HEK293 (cell line): ENCODE measurements around the gene P2RX1.

Experiments used
- FEZF1 ChIP-seq: fragments of 450-650 bp; formaldehyde crosslinking; IDR thresholded peaks from 2 replicates; pipeline ENCODE4 v1.5.1; 2016; ENCODE audit warnings: missing biosample characterization, missing genetic modification characterization
- GFI1B ChIP-seq: fragments of 450-650 bp; formaldehyde crosslinking; IDR thresholded peaks from 2 replicates; pipeline ENCODE4 v1.5.1; 2016; ENCODE audit warnings: missing biosample characterization, missing genetic modification characterization
- HOXD13 ChIP-seq: sonication (generic); formaldehyde crosslinking; IDR thresholded peaks from 2 replicates; pipeline ENCODE4 v1.8.0; 2022; ENCODE audit warnings: missing genetic modification reagents, borderline replicate concordance
- KLF1 ChIP-seq: fragments of 450-650 bp; formaldehyde crosslinking; IDR thresholded peaks from 2 replicates; pipeline ENCODE4 v1.5.1; 2016; ENCODE audit warnings: missing biosample characterization, missing genetic modification characterization
- KLF8 ChIP-seq: fragments of 450-650 bp; formaldehyde crosslinking; IDR thresholded peaks from 2 replicates; pipeline ENCODE4 v1.5.1; 2016; ENCODE audit warnings: missing biosample characterization, missing genetic modification characterization
- PBX3 ChIP-seq: sonication (generic); formaldehyde crosslinking; IDR thresholded peaks from 2 replicates; pipeline ENCODE4 v1.8.1; 2022; ENCODE audit warnings: mild to moderate bottlenecking, moderate library complexity, missing genetic modification reagents
- PRDM1 ChIP-seq: fragments of 450-650 bp; formaldehyde crosslinking; IDR thresholded peaks from 2 replicates; pipeline ENCODE4; 2016; ENCODE audit warnings: missing biosample characterization, missing genetic modification characterization
- SCRT2 ChIP-seq: fragments of 450-650 bp; formaldehyde crosslinking; IDR thresholded peaks from 2 replicates; pipeline ENCODE4 v1.5.1; 2016; ENCODE audit warnings: missing biosample characterization, missing genetic modification characterization
- SP7 ChIP-seq: fragments of 450-650 bp; formaldehyde crosslinking; IDR thresholded peaks from 2 replicates; pipeline ENCODE4 v1.5.1; 2016; ENCODE audit warnings: missing biosample characterization, missing genetic modification characterization
- TRIM28 ChIP-seq: IDR thresholded peaks from 2 replicates; pipeline ENCODE4 v1.6.1; 2011; ENCODE audit warnings: low read length, control low read depth, borderline replicate concordance
- WT1 ChIP-seq: fragments of 450-650 bp; formaldehyde crosslinking; IDR thresholded peaks from 2 replicates; pipeline ENCODE4 v1.5.1; 2016; ENCODE audit warnings: missing biosample characterization, missing genetic modification characterization
- YY1 ChIP-seq: fragments of 450-650 bp; formaldehyde crosslinking; IDR thresholded peaks from 2 replicates; pipeline ENCODE4 v1.5.1; 2018; ENCODE audit warnings: missing biosample characterization, missing genetic modification characterization
- ZBTB20 ChIP-seq: fragments of 450-650 bp; formaldehyde crosslinking; IDR thresholded peaks from 2 replicates; pipeline ENCODE4 v1.5.1; 2016; ENCODE audit warnings: missing biosample characterization, missing genetic modification characterization
- ZBTB8A ChIP-seq: fragments of 450-650 bp; formaldehyde crosslinking; IDR thresholded peaks from 2 replicates; pipeline ENCODE4 v1.5.1; 2016; ENCODE audit warnings: missing biosample characterization, missing genetic modification characterization
- ZFP37 ChIP-seq: fragments of 450-650 bp; formaldehyde crosslinking; IDR thresholded peaks from 2 replicates; pipeline ENCODE4 v1.5.1; 2016; ENCODE audit warnings: missing biosample characterization, missing genetic modification characterization
- ZFP69B ChIP-seq: fragments of 450-650 bp; formaldehyde crosslinking; IDR thresholded peaks from 2 replicates; pipeline ENCODE4 v1.5.1; 2016; ENCODE audit warnings: missing biosample characterization, missing genetic modification characterization
- ZNF114 ChIP-seq: fragments of 450-650 bp; formaldehyde crosslinking; IDR thresholded peaks from 2 replicates; pipeline ENCODE4 v1.5.0; 2017; ENCODE audit warnings: missing biosample characterization, missing genetic modification characterization
- ZNF155 ChIP-seq: fragments of 450-650 bp; formaldehyde crosslinking; IDR thresholded peaks from 2 replicates; pipeline ENCODE4 v1.5.1; 2016; ENCODE audit warnings: missing biosample characterization, missing genetic modification characterization
- ZNF169 ChIP-seq: fragments of 450-650 bp; formaldehyde crosslinking; IDR thresholded peaks from 2 replicates; pipeline ENCODE4 v1.5.1; 2016; ENCODE audit warnings: missing biosample characterization, missing genetic modification characterization
- ZNF24 ChIP-seq: fragments of 450-650 bp; formaldehyde crosslinking; IDR thresholded peaks from 2 replicates; pipeline ENCODE4 v1.5.1; 2016; ENCODE audit warnings: missing biosample characterization, missing genetic modification characterization
- ZNF266 ChIP-seq: fragments of 450-650 bp; formaldehyde crosslinking; IDR thresholded peaks from 2 replicates; pipeline ENCODE4 v1.5.1; 2016; ENCODE audit warnings: missing biosample characterization, missing genetic modification characterization, low read depth
- ZNF292 ChIP-seq: fragments of 450-650 bp; formaldehyde crosslinking; IDR thresholded peaks from 2 replicates; pipeline ENCODE4 v1.5.1; 2016; ENCODE audit warnings: low read depth, missing biosample characterization, missing genetic modification characterization, borderline replicate concordance
- ZNF341 ChIP-seq: fragments of 450-650 bp; formaldehyde crosslinking; IDR thresholded peaks from 2 replicates; pipeline ENCODE4; 2016; ENCODE audit warnings: low read depth, missing biosample characterization, missing genetic modification characterization
- ZNF362 ChIP-seq: fragments of 450-650 bp; formaldehyde crosslinking; IDR thresholded peaks from 2 replicates; pipeline ENCODE4 v1.5.1; 2016; ENCODE audit warnings: missing biosample characterization, missing genetic modification characterization
- ZNF433 ChIP-seq: fragments of 450-650 bp; formaldehyde crosslinking; IDR thresholded peaks from 2 replicates; pipeline ENCODE4 v1.5.1; 2016; ENCODE audit warnings: missing biosample characterization, missing genetic modification characterization, low read depth
- ZNF549 ChIP-seq: fragments of 450-650 bp; IDR thresholded peaks from 2 replicates; pipeline ENCODE4 v1.5.1; 2018; ENCODE audit warnings: missing biosample characterization, missing genetic modification characterization, mild to moderate bottlenecking, inconsistent platforms, moderate library complexity
- ZNF654 ChIP-seq: fragments of 450-650 bp; formaldehyde crosslinking; IDR thresholded peaks from 2 replicates; pipeline ENCODE4 v1.5.1; 2016; ENCODE audit warnings: low read depth, missing biosample characterization, missing genetic modification characterization
- ZNF664 ChIP-seq: fragments of 450-650 bp; formaldehyde crosslinking; IDR thresholded peaks from 2 replicates; pipeline ENCODE4 v1.5.1; 2016; ENCODE audit warnings: missing biosample characterization, missing genetic modification characterization
- ZNF677 ChIP-seq: fragments of 450-650 bp; IDR thresholded peaks from 2 replicates; pipeline ENCODE4 v1.5.0; 2018; ENCODE audit warnings: missing biosample characterization, mild to moderate bottlenecking, missing genetic modification characterization, moderate library complexity
- ZSCAN16 ChIP-seq: fragments of 450-650 bp; formaldehyde crosslinking; IDR thresholded peaks from 2 replicates; pipeline ENCODE4 v1.5.1; 2016; ENCODE audit warnings: missing biosample characterization, missing genetic modification characterization
- ZSCAN23 ChIP-seq: fragments of 450-650 bp; formaldehyde crosslinking; IDR thresholded peaks from 2 replicates; pipeline ENCODE4 v1.5.1; 2016; ENCODE audit warnings: missing biosample characterization, missing genetic modification characterization
- TF ChIP-seq, protein P1 (sequence below): fragments of 450-650 bp; formaldehyde crosslinking; IDR thresholded peaks from 2 replicates; pipeline ENCODE4; 2016; ENCODE audit warnings: missing biosample characterization, missing genetic modification characterization
- TF ChIP-seq, protein P2 (sequence below): fragments of 450-650 bp; formaldehyde crosslinking; IDR thresholded peaks from 2 replicates; pipeline ENCODE4 v1.5.1; 2017; ENCODE audit warnings: missing biosample characterization, missing genetic modification characterization
- TF ChIP-seq, protein P3 (sequence below): fragments of 450-650 bp; formaldehyde crosslinking; optimal IDR thresholded peaks from 2 replicates; pipeline ENCODE3; 2016; ENCODE audit warnings: missing biosample characterization, mild to moderate bottlenecking, missing genetic modification characterization
- TF ChIP-seq, protein P4 (sequence below): fragments of 450-650 bp; formaldehyde crosslinking; IDR thresholded peaks from 2 replicates; pipeline ENCODE4 v1.5.1; 2017; ENCODE audit warnings: missing biosample characterization, missing genetic modification characterization

Gene P2RX1

GRCh38 chr17:3890082-3890877 is 26.0 kb downstream of the P2RX1 start (continued):
- TF ChIP-seq PBX3 (CRISPR knock-in tag) (no peak), HOXD13 (CRISPR knock-in tag) (no peak), ZNF362 (tag by site-specific recombination) (no peak), SP7 (tag by site-specific recombination) (peak; percentile 100), ZNF549 (tag by site-specific recombination) (no peak), ZNF155 (0 out of 2 replicates have a peak, but pooled peaks have one; percentile 45), ZBTB8A (peak; percentile 99), WT1 (tag by site-specific recombination) (peak; percentile 99), ZNF292 (tag by site-specific recombination) (no peak), ZNF169 (tag by site-specific recombination) (no peak), ZSCAN23 (tag by site-specific recombination) (peak; percentile 100), ZSCAN16 (tag by site-specific recombination) (no peak), YY1 (tag by site-specific recombination) (0 out of 2 replicates have a peak, but pooled peaks have one; percentile 51), ZNF341 (tag by site-specific recombination) (peak; percentile 96), ZFP69B (peak; percentile 94), PRDM1 (tag by site-specific recombination) (no peak), ZNF433 (tag by site-specific recombination) (no peak), ZFP37 (tag by site-specific recombination) (peak; percentile 98), ZNF664 (tag by site-specific recombination) (no peak), ZNF677 (tag by site-specific recombination) (no peak), ZNF114 (tag by site-specific recombination) (no peak), GFI1B (tag by site-specific recombination) (peak; percentile 90), ZNF266 (no peak; the same call in 1 of the 2 replicates), KLF1 (tag by site-specific recombination) (peak; percentile 97), KLF8 (peak; percentile 100), ZNF24 (tag by site-specific recombination) (peak; percentile 100), TRIM28 (no peak), ZBTB20 (tag by site-specific recombination) (peak; percentile 93), FEZF1 (tag by site-specific recombination) (peak; percentile 83), ZNF654 (tag by site-specific recombination) (no peak), SCRT2 (tag by site-specific recombination) (peak; percentile 94)
- TF ChIP-seq, protein P1, sequence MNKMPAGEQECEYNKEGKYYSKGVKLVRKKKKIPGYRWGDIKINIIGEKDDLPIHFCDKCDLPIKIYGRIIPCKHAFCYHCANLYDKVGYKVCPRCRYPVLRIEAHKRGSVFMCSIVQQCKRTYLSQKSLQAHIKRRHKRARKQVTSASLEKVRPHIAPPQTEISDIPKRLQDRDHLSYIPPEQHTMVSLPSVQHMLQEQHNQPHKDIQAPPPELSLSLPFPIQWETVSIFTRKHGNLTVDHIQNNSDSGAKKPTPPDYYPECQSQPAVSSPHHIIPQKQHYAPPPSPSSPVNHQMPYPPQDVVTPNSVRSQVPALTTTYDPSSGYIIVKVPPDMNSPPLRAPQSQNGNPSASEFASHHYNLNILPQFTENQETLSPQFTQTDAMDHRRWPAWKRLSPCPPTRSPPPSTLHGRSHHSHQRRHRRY, result peak; percentile 100
- TF ChIP-seq, protein P2, sequence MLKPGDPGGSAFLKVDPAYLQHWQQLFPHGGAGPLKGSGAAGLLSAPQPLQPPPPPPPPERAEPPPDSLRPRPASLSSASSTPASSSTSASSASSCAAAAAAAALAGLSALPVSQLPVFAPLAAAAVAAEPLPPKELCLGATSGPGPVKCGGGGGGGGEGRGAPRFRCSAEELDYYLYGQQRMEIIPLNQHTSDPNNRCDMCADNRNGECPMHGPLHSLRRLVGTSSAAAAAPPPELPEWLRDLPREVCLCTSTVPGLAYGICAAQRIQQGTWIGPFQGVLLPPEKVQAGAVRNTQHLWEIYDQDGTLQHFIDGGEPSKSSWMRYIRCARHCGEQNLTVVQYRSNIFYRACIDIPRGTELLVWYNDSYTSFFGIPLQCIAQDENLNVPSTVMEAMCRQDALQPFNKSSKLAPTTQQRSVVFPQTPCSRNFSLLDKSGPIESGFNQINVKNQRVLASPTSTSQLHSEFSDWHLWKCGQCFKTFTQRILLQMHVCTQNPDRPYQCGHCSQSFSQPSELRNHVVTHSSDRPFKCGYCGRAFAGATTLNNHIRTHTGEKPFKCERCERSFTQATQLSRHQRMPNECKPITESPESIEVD (tag by site-specific recombination), result no peak; the same call in 1 of the 2 replicates
- TF ChIP-seq, protein P3, sequence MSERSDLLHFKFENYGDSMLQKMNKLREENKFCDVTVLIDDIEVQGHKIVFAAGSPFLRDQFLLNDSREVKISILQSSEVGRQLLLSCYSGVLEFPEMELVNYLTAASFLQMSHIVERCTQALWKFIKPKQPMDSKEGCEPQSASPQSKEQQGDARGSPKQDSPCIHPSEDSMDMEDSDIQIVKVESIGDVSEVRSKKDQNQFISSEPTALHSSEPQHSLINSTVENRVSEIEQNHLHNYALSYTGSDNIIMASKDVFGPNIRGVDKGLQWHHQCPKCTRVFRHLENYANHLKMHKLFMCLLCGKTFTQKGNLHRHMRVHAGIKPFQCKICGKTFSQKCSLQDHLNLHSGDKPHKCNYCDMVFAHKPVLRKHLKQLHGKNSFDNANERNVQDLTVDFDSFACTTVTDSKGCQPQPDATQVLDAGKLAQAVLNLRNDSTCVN (tag by site-specific recombination), result peak; percentile 65
- TF ChIP-seq, protein P4, sequence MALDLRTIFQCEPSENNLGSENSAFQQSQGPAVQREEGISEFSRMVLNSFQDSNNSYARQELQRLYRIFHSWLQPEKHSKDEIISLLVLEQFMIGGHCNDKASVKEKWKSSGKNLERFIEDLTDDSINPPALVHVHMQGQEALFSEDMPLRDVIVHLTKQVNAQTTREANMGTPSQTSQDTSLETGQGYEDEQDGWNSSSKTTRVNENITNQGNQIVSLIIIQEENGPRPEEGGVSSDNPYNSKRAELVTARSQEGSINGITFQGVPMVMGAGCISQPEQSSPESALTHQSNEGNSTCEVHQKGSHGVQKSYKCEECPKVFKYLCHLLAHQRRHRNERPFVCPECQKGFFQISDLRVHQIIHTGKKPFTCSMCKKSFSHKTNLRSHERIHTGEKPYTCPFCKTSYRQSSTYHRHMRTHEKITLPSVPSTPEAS (tag by site-specific recombination), result peak; percentile 77
